Breast epithelium (tissue), 3 donors: ENCODE results near the gene FAAP100.

ENCODE experiments used
- CTCF ChIP-seq, 3 donors: fragments of 450-650 bp; IDR thresholded peaks; one replicate each; pipeline ENCODE4 v1.5.1; 2016 to 2017; ENCODE audit warnings: antibody characterized with exemption in 3 of 3, mild to moderate bottlenecking in 3 of 3, moderate library complexity in 3 of 3
- POLR2A ChIP-seq: fragments of 450-650 bp; IDR thresholded peaks from one replicate; pipeline ENCODE4 v1.6.1; 2016; ENCODE audit warnings: antibody characterized with exemption, mild to moderate bottlenecking, moderate library complexity
- POLR2AphosphoS5 ChIP-seq, 3 donors: sonication (generic); formaldehyde crosslinking; IDR thresholded peaks; one replicate each; pipeline ENCODE4 v1.6.1; 2017; ENCODE audit warnings: antibody characterized with exemption in 3 of 3

- no peak for TF ChIP-seq CTCF (IDR thresholded peaks at IDR 0.05)
- no peak for TF ChIP-seq POLR2A
- peak in 2 of 3 donors; percentile 36 to 39 for TF ChIP-seq POLR2AphosphoS5 (IDR thresholded peaks at IDR 0.05)
Observed at GRCh38 chr17:81566461-81567126, 14.4 kb upstream of the FAAP100 start.
